Measurements from ENCODE around the gene HMHB1. TPM values are rescaled to one million over a fixed set of nuclear protein-coding genes. Genes with fewer than 3 reads are reported as not detected.
A peak's percentile ranks its signal among the peaks of the same experiment; 100 is the strongest.

HMHB1 gene
- not detected for total RNA-seq

DNA sequence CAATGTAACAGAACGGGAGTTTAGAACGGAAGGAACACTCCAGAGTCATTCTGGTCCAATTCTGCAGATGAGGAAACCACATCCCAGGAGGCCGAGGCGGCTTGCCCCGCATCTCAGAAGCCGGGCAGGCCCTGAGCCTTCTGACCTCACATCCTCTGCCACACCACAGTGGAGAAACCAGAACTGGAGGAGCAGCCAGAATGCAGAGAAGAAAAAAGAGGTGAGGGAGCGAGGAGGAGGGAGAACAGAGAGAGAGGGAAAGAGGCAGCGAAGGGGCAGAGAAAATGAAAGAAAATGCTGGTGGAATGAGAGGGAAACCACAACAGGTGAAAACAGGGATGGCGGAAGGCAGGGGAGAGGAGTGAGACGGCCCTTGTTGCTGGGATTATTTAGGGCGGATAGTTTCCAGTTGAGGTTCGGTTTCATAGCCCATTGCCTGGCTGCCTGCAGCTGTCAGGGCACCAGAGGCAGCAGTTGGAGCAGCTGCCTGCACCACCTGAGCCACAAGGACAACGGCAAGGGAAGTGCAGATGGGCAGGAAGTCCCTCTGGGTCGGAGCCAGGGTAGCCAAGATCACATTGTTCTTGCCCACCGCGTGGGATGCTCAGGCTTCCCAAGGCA, at the start of gene HMHB1:
Gene HMHB1 (plus strand): TSS at position 77 of the 621 bp plus-strand sequence.
- H3K4me1 Mint-ChIP-seq (ENCODE audit: low read depth), result peaks cover 10% of the 10 kb centered on the region
- intact Hi-C loops (cut with micrococcal nuclease), result no loop called here
- no peak within 1 kb of the TSS for H3K27ac Mint-ChIP-seq
- H3K9me3 Mint-ChIP-seq, result no peaks in the 10 kb centered on the region
- POLR2A ChIA-PET, result no interaction called here
- H3K4me3 Mint-ChIP-seq, result peak within 1 kb of the TSS; percentile 27
- H3K27me3 Mint-ChIP-seq, result peaks cover under 1% of the 10 kb centered on the region
- CTCF ChIA-PET, result no interaction called here
- peak; percentile 29 for DNase-seq
- H3K36me3 Mint-ChIP-seq, result no peaks in the 10 kb centered on the region

DNA sequence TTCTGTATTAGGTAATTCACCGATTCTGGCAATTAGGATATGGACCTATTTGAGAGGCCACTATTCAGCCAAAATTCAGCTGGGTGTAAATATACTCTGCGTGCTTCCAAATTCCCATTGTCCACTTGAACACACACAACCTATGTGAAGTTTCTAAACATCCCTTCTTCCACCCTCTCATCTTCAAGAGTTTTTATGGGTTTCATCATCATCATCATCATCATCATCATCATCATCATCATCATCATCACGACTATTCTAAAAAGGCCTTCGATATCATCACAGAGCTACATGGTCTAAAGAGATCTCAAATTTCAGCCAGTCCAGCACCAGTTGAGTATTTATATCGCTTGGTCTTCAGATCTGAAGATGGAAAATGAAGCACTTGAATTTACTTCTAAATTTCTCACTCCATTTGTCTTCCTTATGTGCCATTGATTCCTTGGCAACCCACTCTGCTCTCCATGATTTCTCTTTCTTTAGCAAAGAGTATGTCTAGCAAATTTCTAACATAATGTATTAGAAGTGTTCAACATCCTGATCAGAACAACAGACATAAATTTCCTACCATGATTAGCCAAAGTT, 49.2 kb upstream of the HMHB1 start:
- Mint-ChIP-seq H3K4me1 (ENCODE audit: low read depth) (peaks cover 8% of the 10 kb centered on the region), H3K4me3 (no peak overlapping the region), H3K36me3 (no peaks in the 10 kb centered on the region), H3K27ac (no peak overlapping the region), H3K27me3 (peaks cover 2% of the 10 kb centered on the region), H3K9me3 (no peaks in the 10 kb centered on the region)
- DNase-seq, result no peak
- ChIA-PET POLR2A (no interaction called here), CTCF (no interaction called here)
- intact Hi-C loops (cut with micrococcal nuclease), result no loop called here

DNA sequence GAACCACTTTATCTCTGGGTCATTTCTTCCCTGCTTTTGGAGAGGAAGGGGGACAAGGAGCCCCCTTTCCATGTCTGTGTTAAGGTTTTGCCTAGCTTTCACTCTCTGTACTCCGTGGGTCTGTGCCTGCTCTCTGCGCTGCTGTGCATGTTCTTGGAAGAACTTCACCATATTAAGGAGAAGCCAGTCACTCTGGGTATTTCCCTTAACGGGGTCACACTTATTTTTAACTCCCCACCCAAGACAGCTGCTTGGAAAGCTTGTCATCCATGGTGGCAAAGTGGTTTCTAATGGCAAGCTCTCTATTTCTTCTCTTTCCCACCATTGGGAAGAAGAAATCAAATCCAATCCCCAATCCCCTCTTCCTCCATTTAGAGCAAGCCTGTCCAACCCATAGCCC, 44.8 kb upstream of the HMHB1 start:
- Mint-ChIP-seq H3K9me3 (no peaks in the 10 kb centered on the region), H3K27me3 (peaks cover 7% of the 10 kb centered on the region), H3K4me3 (no peak overlapping the region), H3K27ac (no peak overlapping the region), H3K4me1 (ENCODE audit: low read depth) (no peaks in the 10 kb centered on the region), H3K36me3 (no peaks in the 10 kb centered on the region)
- DNase-seq, result no peak
- ChIA-PET CTCF (no interaction called here), POLR2A (no interaction called here)
- intact Hi-C loops (cut with micrococcal nuclease), result no loop called here

DNA sequence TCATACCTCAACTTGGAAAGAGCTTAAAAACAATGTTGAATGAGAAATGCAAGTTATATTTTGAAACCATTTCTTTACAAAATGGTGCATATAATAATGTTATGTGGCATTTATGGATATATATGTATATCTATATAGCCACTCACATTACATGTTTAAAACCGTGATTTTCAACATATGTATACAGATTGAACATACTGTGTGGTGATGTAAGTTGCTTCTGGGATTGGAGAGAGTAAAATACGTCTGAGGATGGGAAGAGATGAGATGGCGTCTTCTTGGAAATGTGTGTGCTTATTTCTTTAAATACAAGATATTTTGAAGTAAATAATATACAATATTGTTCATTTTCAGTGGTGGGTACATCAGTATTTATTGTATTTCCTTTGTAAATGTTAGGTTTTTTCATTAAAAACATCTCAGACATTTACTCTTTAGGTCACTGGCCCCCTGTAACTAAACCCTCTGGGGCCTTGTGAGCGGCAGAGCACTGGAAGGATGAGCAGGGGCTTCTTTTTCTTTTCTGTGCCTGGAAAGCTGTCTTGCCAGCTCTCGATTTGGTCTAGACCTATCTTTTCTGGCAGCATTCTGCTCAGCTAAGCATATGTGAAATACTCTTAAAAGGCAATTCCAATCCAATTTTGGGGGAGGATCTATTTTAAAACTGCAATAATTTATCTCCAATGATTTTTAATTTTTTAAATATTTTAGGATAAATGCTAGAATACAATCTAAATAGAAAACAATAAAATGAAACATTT, 42.8 kb upstream of the HMHB1 start:
- Mint-ChIP-seq H3K36me3 (no peaks in the 10 kb centered on the region), H3K4me1 (ENCODE audit: low read depth) (no peaks in the 10 kb centered on the region), H3K27me3 (peaks cover 7% of the 10 kb centered on the region), H3K27ac (no peak overlapping the region), H3K9me3 (no peaks in the 10 kb centered on the region), H3K4me3 (no peak overlapping the region)
- intact Hi-C loops (cut with micrococcal nuclease), result no loop called here
- CTCF ChIA-PET, result no interaction called here
- POLR2A ChIA-PET, result no interaction called here
- no peak for DNase-seq

DNA sequence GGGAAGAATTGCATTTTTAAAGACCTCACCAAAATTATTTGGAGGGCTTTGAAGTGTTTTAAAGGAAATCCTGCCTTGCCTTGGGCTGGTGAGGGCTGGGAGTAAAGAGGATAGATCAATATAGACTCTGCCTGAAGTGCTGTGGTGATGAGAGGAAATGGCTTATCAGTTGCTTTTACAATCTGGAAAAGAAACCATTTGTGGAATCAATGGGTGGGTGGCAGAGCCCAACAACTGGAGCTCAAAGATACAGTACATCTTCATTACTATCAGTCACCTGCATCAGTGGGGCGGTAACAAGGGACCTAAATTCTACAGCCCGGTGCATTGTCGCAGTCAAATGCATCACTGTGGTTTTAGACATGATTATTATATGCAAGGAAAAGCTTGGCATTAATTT, 41.5 kb upstream of the HMHB1 start:
- Mint-ChIP-seq H3K27ac (no peak overlapping the region), H3K9me3 (no peaks in the 10 kb centered on the region), H3K4me1 (ENCODE audit: low read depth) (peaks cover 1% of the 10 kb centered on the region), H3K4me3 (no peak overlapping the region), H3K36me3 (no peaks in the 10 kb centered on the region), H3K27me3 (peaks cover 7% of the 10 kb centered on the region)
- POLR2A ChIA-PET, result no interaction called here
- no peak for DNase-seq
- CTCF ChIA-PET, result no interaction called here
- intact Hi-C loops (cut with micrococcal nuclease), result no loop called here

DNA sequence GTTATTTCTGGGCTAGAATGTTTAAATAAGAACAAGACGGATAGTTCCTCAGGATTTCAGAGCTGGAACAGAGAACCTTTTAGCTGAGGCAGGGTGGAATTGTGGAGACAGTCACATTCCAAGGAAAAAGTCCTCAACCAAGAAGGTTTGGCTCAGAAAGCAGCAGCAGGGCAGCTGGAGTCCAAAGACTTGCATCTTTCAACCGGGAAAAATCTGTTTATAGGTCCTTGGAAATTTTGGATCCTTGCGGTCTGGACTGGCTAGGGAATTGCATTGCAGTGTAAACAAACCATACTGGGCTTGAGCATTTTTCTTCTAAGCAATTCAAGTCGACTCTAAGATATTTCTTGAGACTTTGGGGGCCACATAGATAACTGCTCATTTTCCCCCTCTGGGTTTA, 40.8 kb upstream of the HMHB1 start:
- Mint-ChIP-seq H3K27ac (no peak overlapping the region), H3K27me3 (peaks cover 6% of the 10 kb centered on the region), H3K9me3 (no peaks in the 10 kb centered on the region), H3K4me1 (ENCODE audit: low read depth) (peaks cover 2% of the 10 kb centered on the region), H3K36me3 (no peaks in the 10 kb centered on the region), H3K4me3 (no peak overlapping the region)
- no peak for DNase-seq
- ChIA-PET POLR2A (no interaction called here), CTCF (no interaction called here)
- intact Hi-C loops (cut with micrococcal nuclease), result no loop called here

DNA sequence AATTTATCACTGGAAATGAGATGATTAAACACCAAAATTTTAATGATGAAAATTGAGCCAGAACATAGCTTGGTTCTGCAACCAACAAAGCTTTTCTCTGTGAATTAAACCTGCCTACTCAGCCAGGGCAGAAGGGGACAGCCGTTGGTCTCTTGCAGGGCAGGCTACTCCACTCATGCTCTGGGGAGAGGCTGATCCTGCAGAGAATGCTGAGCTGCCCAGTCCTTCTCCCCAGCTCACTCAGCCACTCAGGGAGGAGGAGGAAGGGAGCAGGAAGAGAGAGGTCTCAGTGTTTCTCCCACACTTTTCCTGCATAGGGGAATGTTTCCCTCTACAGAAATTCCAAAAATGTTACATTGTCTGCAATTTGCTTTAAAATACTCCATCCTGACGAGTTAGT, 40.4 kb upstream of the HMHB1 start:
- CTCF ChIA-PET, result no interaction called here
- Mint-ChIP-seq H3K27me3 (peaks cover 4% of the 10 kb centered on the region), H3K9me3 (no peaks in the 10 kb centered on the region), H3K4me3 (no peak overlapping the region), H3K27ac (no peak overlapping the region), H3K36me3 (no peaks in the 10 kb centered on the region), H3K4me1 (ENCODE audit: low read depth) (peaks cover 2% of the 10 kb centered on the region)
- intact Hi-C loops (cut with micrococcal nuclease), result no loop called here
- DNase-seq, result no peak
- POLR2A ChIA-PET, result no interaction called here

DNA sequence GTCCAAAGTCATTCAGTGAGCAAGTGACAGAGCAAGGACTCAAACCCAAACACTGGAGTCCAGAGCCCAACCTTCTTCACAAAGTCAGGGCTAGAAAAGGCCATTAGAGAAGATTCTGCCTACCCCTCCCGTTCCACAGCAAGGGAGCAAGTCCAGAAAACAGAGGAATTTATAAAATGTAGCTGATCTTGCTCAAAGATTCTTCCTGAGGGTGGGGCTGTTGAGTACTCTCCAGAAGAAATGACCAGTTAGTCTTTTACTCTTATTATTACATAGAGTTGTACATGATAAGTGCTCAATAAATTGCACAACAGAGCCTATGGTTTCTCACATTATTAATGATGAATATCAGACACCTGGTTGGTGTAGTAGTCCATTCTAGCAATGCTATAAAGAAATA, 39.3 kb upstream of the HMHB1 start:
- DNase-seq, result no peak
- peaks cover 4% of the 10 kb centered on the region for H3K27me3 Mint-ChIP-seq
- no peak overlapping the region for H3K27ac Mint-ChIP-seq
- no peak overlapping the region for H3K4me3 Mint-ChIP-seq
- no peaks in the 10 kb centered on the region for H3K36me3 Mint-ChIP-seq
- H3K4me1 Mint-ChIP-seq (ENCODE audit: low read depth), result peaks cover 2% of the 10 kb centered on the region
- intact Hi-C loops (cut with micrococcal nuclease), result no loop called here
- ChIA-PET POLR2A (no interaction called here), CTCF (no interaction called here)
- no peaks in the 10 kb centered on the region for H3K9me3 Mint-ChIP-seq

DNA sequence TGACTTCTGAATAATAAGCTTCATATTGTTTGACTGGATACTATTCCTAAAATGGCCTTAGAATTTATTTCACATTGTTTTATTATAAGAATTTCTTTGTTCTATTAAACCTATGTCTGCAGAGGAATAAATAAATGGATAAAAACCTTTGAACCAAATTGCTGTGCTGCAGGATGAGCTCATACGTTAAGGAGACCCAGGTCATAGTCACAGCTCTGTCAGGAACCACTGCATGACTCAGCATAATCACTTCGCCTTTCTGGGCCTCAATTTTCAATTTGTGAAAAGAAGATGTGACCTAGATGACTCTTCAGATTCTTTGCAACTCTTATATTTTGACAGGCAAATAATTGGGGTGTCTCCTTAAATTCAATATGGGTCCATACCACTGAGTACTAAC, 36.7 kb upstream of the HMHB1 start:
- no peak for DNase-seq
- no peaks in the 10 kb centered on the region for H3K36me3 Mint-ChIP-seq
- H3K4me3 Mint-ChIP-seq, result no peak overlapping the region
- CTCF ChIA-PET, result no interaction called here
- H3K27ac Mint-ChIP-seq, result no peak overlapping the region
- intact Hi-C loops (cut with micrococcal nuclease), result no loop called here
- peaks cover 4% of the 10 kb centered on the region for H3K9me3 Mint-ChIP-seq
- peaks cover 2% of the 10 kb centered on the region for H3K27me3 Mint-ChIP-seq
- peaks cover 2% of the 10 kb centered on the region for H3K4me1 Mint-ChIP-seq (ENCODE audit: low read depth)
- POLR2A ChIA-PET, result no interaction called here

DNA sequence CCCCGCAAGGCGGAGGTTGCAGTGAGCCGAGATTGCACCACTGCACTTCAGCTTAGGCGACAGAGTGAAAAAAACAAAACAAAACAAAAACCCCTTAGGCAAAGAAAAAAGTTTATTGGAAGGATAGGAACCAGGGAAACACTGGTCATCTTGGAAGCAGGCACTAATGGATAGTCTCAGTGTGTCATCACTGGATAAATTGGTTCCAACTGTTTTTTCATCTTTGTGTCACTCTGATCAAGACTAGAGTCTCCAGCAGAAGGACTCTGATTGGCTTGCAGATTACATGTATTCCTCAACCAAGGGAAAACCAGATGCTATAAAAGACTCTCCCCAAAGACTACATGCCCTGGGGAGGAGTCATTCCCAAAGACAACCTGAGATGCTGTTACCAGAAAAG, 35.0 kb upstream of the HMHB1 start:
- Mint-ChIP-seq H3K27ac (no peak overlapping the region), H3K36me3 (no peaks in the 10 kb centered on the region), H3K4me1 (ENCODE audit: low read depth) (peaks cover 2% of the 10 kb centered on the region)

DNA sequence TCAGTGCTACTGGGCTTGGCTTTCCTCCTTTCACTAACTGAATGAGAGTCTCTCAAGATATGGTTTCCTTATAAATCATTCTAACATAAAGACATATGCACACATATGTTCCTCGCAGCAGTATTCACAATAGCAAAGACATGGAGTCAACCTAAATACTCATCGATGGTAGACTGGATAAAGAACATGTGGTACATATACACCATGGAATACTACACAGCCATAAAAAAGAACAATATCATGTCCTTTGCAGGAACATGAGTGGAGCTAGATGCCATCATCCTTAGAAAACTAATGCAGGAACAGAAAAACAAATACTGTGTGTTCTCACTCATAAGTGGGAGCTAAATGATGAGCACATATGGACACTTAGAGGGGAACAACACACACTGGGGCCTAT, 32.5 kb upstream of the HMHB1 start:
- CTCF ChIA-PET, result interaction anchor here (0.7 kb wide), 1 partner anchor 240 kb away, joined by 3 read pairs; no protein-coding TSS in a partner anchor
- Mint-ChIP-seq H3K4me3 (no peak overlapping the region), H3K4me1 (ENCODE audit: low read depth) (peaks cover 2% of the 10 kb centered on the region), H3K27ac (no peak overlapping the region), H3K9me3 (peaks cover 4% of the 10 kb centered on the region), H3K36me3 (no peaks in the 10 kb centered on the region), H3K27me3 (peaks cover 2% of the 10 kb centered on the region)
- DNase-seq, result no peak
- POLR2A ChIA-PET, result no interaction called here
- intact Hi-C loops (cut with micrococcal nuclease), result no loop called here

More for the DNA sequence above, 35.0 kb upstream of the HMHB1 start:
- H3K4me3 Mint-ChIP-seq, result no peak overlapping the region
- H3K27me3 Mint-ChIP-seq, result peaks cover 2% of the 10 kb centered on the region
- CTCF ChIA-PET, result no interaction called here
- no peak for DNase-seq
- intact Hi-C loops (cut with micrococcal nuclease), result no loop called here
- POLR2A ChIA-PET, result no interaction called here
- H3K9me3 Mint-ChIP-seq, result peaks cover 4% of the 10 kb centered on the region

DNA sequence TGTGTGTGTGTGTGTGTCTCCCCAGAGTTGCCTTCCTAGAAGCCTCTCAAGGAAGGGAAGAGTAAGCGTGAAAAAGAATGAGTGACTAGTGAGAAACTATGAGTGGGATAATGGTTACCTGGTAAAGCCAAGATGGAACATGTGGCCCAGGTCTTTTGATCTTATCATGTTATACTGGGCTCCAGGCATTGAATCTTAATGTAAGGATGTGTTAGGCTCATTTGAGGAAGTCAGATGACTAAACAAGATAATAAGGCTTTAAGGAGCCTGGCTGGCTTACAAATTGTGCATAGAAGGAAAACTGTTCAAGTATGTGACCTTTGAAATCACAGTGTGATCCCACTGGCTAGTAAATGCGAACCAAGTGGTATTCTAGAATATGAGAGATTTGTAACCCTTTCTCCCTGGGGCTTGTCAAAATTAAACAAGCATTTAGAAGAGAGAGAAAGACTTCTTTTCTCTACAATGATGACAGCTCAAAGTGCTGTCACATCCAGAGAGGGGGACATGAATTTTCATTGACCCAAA, 29.9 kb upstream of the HMHB1 start:
- Mint-ChIP-seq H3K36me3 (no peaks in the 10 kb centered on the region), H3K27me3 (peaks cover 2% of the 10 kb centered on the region), H3K4me3 (no peak overlapping the region), H3K9me3 (peaks cover 4% of the 10 kb centered on the region), H3K27ac (no peak overlapping the region), H3K4me1 (ENCODE audit: low read depth) (no peaks in the 10 kb centered on the region)
- POLR2A ChIA-PET, result no interaction called here
- no peak for DNase-seq
- CTCF ChIA-PET, result no interaction called here
- intact Hi-C loops (cut with micrococcal nuclease), result no loop called here

Measured in activated CD4-positive, alpha-beta memory T cell treated with anti-CD3 and anti-CD28 coated beads for 36 hours (primary cell).